Vagina (tissue), 2 donors: ENCODE results near the gene FBXO33. TPM values are rescaled to one million over a fixed set of nuclear protein-coding genes. Genes with fewer than 3 reads are reported as not detected.
A peak's percentile ranks its signal among the peaks of the same experiment; 100 is the strongest.

ENCODE experiments used
- DNase-seq, 2 donors: peaks; one replicate each; pipeline ENCODE4 v3.0.0-alpha.2; 2017; ENCODE audit errors: extremely low spot score in 2 of 2
- H3K27ac ChIP-seq: fragments of 200-600 bp; sonication (generic); one replicate; pipeline ENCODE4 v1.5.1; 2019
- H3K27me3 ChIP-seq: fragments of 200-600 bp; sonication (generic); one replicate; pipeline ENCODE4 v1.5.1; 2019
- H3K36me3 ChIP-seq, 2 donors: fragments of 200-600 bp; sonication (generic); one replicate each; pipeline ENCODE4 v1.5.1; 2017 to 2019
- H3K4me1 ChIP-seq: fragments of 200-600 bp; sonication (generic); one replicate; pipeline ENCODE4 v1.5.1; 2019
- H3K4me3 ChIP-seq, 2 donors: fragments of 200-600 bp; sonication (generic); 1 replicate in 1 of 2; 2 replicates in 1 of 2; pipeline ENCODE4 v1.5.1; 2016 to 2019
- H3K9me3 ChIP-seq: fragments of 200-600 bp; sonication (generic); one replicate; pipeline ENCODE4 v1.5.1; 2019
- CTCF ChIP-seq, 3 experiments: fragments of 450-650 bp in 2 of 3; fragments of 200-600 bp in 1 of 3; sonication (generic) in 1 of 3; IDR thresholded peaks; one replicate each; pipeline ENCODE4 v1.5.1; 2017 to 2019; ENCODE audit warnings: antibody characterized with exemption in 3 of 3, mild to moderate bottlenecking in 2 of 3, moderate library complexity in 2 of 3
- POLR2A ChIP-seq, 2 donors: fragments of 450-650 bp; IDR thresholded peaks; one replicate each; pipeline ENCODE4 v1.6.1; 2017; ENCODE audit warnings: antibody characterized with exemption in 2 of 2, mild to moderate bottlenecking in 2 of 2, moderate library complexity in 2 of 2
- POLR2AphosphoS5 ChIP-seq, 2 donors: sonication (generic); formaldehyde crosslinking; IDR thresholded peaks; one replicate each; pipeline ENCODE4 v1.9.0; 2017; ENCODE audit warnings: antibody characterized with exemption in 2 of 2, mild to moderate bottlenecking in 2 of 2, low read depth in 1 of 2; ENCODE audit not compliant: insufficient read depth in 1 of 2
- intact Hi-C: fragments of 100-400 bp; cut with DNase I; formaldehyde crosslinking; loops from one replicate; pipeline ENCODE4 v1.15.1; 2023
- total RNA-seq: library from RNA; depleted of rRNA; stranded (reverse); fragments of >200 nt; gene quantifications from one replicate; pipeline ENCODE4 v1.2.3, GENCODE V29; 2016

The FBXO33 gene
- total RNA-seq, 1 donor from 2014 or later = 11.5 TPM

GRCh38 chr14:39376667-39377403, 55.4 kb downstream of the FBXO33 start:
- H3K9me3 ChIP-seq = no peaks in the 10 kb centered on the region
- no peak for TF ChIP-seq POLR2AphosphoS5 (IDR thresholded peaks at IDR 0.05; ENCODE audit: insufficient read depth in 1 of 2, low read depth in 1 of 2)
- no peak for TF ChIP-seq CTCF (IDR thresholded peaks at IDR 0.05)
- no peak for TF ChIP-seq POLR2A (IDR thresholded peaks at IDR 0.05)
- DNase-seq = no peak
- no peak overlapping the region for H3K4me3 ChIP-seq
- peaks cover 6% of the 10 kb centered on the region for H3K4me1 ChIP-seq
- H3K27me3 ChIP-seq = no peaks in the 10 kb centered on the region
- intact Hi-C loops = no loop called here
- H3K36me3 ChIP-seq = no peaks in the 10 kb centered on the region
- H3K27ac ChIP-seq = peak overlapping the region; percentile 12

DNA sequence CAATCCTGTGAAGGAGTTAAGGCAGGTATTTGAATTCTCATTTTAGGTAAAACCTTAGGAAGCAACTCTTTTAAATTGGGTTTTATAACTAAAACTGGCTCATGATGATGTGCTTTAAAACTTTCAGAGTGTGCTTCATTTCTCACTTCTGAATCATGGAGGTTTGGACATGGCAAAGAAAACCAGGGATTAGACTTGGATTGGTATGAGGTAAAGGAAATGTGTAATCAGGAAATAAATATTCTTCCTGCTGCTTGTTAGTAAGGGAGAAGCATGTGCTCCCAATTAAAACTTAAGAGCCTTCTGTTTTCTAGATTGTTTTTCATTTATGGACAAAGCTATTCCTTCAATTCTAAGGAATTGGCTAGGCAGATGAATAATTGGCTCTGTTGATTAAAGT, 57.4 kb downstream of the FBXO33 start:
- Histone ChIP-seq H3K27me3 (no peaks in the 10 kb centered on the region), H3K4me3 (no peak overlapping the region), H3K27ac (no peak overlapping the region), H3K9me3 (no peaks in the 10 kb centered on the region), H3K4me1 (peaks cover 6% of the 10 kb centered on the region), H3K36me3 (no peaks in the 10 kb centered on the region)
- DNase-seq = no peak
- TF ChIP-seq POLR2AphosphoS5 (IDR thresholded peaks at IDR 0.05; ENCODE audit: insufficient read depth in 1 of 2, low read depth in 1 of 2) (no peak), POLR2A (IDR thresholded peaks at IDR 0.05) (no peak), CTCF (IDR thresholded peaks at IDR 0.05) (no peak)
- intact Hi-C loops = no loop called here

DNA sequence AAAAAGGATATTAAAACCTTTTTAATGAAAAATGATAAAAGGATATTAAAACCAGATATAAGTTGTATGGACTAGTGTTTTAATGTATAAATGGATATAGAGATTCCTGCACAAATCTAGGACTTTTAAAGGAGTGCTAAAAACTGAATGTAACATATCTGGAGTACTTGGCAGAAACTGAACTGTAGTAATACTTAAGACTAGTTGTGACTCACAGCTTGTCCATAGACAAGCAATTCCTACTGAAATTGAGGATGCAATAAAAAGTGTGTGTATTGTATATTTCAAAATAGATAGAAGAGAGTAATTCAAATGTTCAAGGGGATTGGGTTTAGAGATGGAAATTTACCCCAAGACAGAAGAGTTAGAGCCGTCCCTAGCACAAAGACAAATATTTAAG, 59.6 kb downstream of the FBXO33 start:
- DNase-seq = no peak
- intact Hi-C loops = no loop called here
- TF ChIP-seq CTCF (IDR thresholded peaks at IDR 0.05) (no peak), POLR2AphosphoS5 (IDR thresholded peaks at IDR 0.05; ENCODE audit: insufficient read depth in 1 of 2, low read depth in 1 of 2) (no peak), POLR2A (IDR thresholded peaks at IDR 0.05) (no peak)

DNA sequence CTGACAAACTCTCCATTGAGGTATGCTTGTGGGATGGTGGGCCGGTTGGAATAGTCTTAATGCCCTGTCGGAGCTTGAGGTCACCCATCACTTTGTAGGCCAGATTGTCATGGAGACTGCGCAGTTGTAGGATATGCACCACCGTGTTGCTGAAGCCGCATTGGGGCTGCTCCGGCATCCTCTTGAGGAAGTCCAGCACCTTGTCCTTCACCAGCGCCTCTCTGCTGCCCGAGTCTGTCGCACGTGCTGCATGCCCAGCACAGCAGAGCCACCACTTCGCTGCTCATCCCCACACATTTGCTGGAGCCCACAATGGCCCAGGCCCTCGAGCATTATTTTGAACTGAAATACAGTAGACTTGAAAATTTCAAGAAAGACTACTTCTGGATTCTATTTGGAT, 61.8 kb downstream of the FBXO33 start:
- DNase-seq = no peak
- Histone ChIP-seq H3K27me3 (no peaks in the 10 kb centered on the region), H3K4me1 (no peaks in the 10 kb centered on the region), H3K27ac (no peak overlapping the region), H3K4me3 (no peak overlapping the region), H3K36me3 (no peaks in the 10 kb centered on the region), H3K9me3 (no peaks in the 10 kb centered on the region)
- TF ChIP-seq CTCF (IDR thresholded peaks at IDR 0.05) = no peak
- no peak for TF ChIP-seq POLR2AphosphoS5 (IDR thresholded peaks at IDR 0.05; ENCODE audit: insufficient read depth in 1 of 2, low read depth in 1 of 2)
- TF ChIP-seq POLR2A (IDR thresholded peaks at IDR 0.05) = no peak
- intact Hi-C loops = no loop called here

More for the DNA sequence above, 59.6 kb downstream of the FBXO33 start:
- Histone ChIP-seq H3K27ac (no peak overlapping the region), H3K27me3 (no peaks in the 10 kb centered on the region), H3K9me3 (no peaks in the 10 kb centered on the region), H3K4me3 (no peak overlapping the region), H3K36me3 (no peaks in the 10 kb centered on the region), H3K4me1 (peaks cover 6% of the 10 kb centered on the region)

DNA sequence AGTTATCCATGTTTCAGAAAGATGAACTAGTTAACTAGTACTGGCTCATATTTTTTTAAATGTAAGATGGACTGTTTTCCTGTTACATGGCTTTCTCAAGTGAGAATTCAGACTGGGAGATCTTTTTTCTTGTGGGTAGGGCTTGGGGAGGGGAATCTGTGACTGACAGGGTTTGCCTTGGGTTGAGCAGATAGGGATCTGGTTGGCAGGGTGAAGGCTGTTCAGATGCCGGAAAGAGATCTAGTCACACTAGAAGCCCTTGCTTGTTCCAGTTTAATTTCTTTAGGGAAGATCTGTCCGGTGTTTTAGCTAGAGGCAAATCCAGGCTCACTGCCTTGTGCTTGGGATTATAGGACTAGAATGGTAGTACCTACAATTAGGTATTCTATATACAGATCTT, 63.2 kb downstream of the FBXO33 start:
- intact Hi-C loops = no loop called here
- no peaks in the 10 kb centered on the region for H3K27me3 ChIP-seq
- H3K4me3 ChIP-seq = no peak overlapping the region
- no peak for DNase-seq
- peaks cover 0 to 9% of the 10 kb centered on the region in 2 donors for H3K36me3 ChIP-seq
- H3K9me3 ChIP-seq = peaks cover 11% of the 10 kb centered on the region
- no peak overlapping the region for H3K27ac ChIP-seq
- TF ChIP-seq POLR2AphosphoS5 (IDR thresholded peaks at IDR 0.05; ENCODE audit: insufficient read depth in 1 of 2, low read depth in 1 of 2) (no peak), CTCF (IDR thresholded peaks at IDR 0.05) (no peak), POLR2A (IDR thresholded peaks at IDR 0.05) (no peak)
- H3K4me1 ChIP-seq = no peaks in the 10 kb centered on the region
